GM10847 (cell line): ENCODE measurements around the gene THSD4.

ENCODE experiments used
- POLR2A ChIP-seq: IDR thresholded peaks from 2 replicates; pipeline ENCODE4 v1.6.1; 2011; ENCODE audit not compliant: insufficient read length; ENCODE audit errors: extremely low read depth

THSD4 gene

DNA sequence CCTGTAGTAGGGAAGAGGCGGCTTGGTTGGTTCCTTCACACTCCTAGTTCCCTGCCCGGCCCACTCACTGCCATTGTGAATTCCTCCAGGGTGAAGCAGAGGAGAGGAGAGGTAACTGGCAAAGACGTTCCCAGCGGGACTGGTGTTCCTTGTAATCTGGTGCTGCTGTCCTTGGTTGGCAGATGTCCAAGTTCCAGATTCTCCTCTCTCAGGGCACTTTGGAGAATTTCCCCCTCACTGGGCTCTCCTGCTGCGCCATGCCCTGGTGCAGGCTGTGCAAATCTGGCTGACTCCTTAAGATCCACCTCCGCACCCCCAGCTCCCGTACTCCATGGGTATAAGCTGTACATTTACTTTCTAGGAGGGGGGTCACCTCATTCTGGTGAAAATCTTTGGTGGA is 37.3 kb downstream of the THSD4 start:
- no peak for TF ChIP-seq POLR2A

DNA sequence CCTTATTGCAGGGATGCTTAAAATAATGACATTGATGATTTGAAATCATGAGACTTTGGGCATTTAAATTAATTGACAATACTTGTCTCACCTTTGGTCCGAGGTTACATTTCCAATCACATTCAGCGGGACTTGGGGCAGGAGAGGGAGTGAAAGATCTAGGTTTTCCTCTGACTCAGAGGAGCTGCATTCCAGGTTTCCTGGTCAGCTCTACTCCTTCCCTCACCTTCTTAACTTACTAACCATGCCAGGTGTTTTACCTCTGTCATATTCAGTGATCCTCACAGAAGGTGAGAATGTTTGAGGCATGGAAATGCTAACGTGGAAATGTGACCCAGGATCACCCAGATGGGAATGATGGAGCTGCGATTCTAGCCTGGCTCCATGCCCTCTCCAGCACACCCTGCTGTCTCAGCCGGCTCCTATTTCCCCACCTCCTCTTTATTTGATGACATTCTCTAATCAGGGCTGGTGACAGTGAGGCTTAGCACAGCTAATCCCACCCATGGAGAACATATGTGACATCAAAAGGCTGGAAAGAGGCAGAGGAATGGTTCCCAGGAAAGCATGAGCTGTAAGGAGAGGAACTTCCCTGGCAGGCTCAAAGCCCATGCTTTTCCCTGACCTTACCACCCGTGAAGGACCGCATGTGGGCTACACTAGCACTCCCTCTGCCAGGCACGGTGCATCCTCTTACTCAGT is 38.7 kb downstream of the THSD4 start:
- TF ChIP-seq POLR2A = no peak

DNA sequence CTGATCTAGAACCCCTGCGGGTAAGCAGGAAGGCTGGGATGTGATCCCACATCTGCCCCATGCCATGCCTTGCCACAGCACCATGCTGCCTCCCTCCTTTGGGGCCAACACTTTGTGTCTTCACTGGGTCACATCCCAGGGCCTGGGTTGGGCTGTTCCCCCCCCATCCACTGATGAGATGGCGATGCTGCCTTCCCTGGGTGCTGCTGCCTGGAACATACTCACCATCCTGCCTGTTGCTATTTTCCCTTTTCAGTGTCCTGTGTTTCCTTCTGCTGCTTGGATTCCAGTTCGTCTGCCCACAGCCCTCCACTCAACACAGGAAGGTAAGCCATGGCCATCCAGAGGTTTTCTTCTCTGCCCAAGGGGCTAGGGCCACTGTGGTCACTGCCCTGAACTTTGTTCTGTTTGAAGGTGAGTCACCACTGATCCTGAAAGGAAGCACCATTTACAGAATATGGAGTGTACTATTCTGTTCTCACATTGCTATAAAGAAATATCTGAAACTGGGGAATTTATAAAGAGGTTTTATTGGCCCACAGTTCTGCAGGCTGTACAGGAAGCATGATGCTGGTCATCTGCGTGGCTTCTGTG is 39.4 kb downstream of the THSD4 start:
- TF ChIP-seq POLR2A = no peak

DNA sequence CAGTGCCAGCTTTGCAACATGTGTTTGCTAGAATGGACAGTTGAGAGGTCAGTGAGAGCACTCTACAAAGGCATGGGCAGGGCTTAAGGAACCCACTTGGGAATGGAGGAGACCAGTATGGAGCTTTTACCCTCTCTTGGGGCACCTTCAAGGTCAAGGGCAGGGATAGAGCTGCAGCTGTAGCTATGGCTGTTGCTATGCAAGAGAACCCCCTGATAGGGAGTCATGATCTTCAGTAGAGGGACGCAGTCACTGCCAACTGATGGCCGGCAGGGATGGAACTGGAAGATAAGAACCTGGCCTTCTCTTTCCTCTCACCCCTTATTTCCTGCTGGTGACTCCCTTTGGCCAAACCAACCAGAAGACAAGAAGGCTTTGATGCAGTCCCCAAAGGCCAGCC is 40.3 kb downstream of the THSD4 start:
- no peak for TF ChIP-seq POLR2A

DNA sequence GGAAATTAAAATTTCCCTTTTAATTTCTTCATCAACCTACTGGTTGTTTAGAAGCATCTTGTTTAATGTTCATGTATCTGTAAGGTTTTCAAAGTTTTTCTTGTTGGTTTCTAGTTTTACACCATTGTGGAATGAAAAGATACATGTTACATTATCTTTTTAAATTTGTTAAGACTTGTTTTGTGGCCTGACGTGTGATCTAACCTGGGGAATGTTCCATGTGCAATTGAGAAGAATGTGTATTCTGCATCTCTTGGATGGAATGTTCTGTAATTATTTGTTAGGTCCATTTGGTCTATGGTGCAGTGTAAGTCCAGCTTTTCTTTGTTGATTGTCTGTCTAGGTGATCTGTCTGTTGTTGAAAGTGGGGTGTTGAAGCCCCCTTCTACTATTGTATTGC is 45.7 kb downstream of the THSD4 start:
- no peak for TF ChIP-seq POLR2A

DNA sequence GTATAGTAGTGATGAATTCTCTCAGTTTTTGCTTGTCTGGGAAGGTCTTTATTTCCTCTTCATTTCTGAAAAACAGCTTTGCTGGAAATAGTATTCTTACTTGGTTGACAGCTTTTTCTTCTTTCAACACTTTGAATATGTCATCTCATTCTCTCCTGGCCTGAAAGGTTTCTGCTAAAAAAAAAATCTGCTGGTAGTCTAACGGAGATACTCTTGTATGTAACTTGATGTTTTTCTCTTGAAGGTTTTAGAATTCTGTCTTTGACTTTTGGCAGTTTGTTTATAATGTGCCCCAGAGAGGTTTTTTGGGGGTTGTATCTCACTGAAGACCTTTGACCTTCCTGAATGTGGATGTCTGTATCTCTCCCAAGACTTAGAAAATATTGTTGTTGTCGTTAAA is 47.0 kb downstream of the THSD4 start:
- TF ChIP-seq POLR2A = no peak

DNA sequence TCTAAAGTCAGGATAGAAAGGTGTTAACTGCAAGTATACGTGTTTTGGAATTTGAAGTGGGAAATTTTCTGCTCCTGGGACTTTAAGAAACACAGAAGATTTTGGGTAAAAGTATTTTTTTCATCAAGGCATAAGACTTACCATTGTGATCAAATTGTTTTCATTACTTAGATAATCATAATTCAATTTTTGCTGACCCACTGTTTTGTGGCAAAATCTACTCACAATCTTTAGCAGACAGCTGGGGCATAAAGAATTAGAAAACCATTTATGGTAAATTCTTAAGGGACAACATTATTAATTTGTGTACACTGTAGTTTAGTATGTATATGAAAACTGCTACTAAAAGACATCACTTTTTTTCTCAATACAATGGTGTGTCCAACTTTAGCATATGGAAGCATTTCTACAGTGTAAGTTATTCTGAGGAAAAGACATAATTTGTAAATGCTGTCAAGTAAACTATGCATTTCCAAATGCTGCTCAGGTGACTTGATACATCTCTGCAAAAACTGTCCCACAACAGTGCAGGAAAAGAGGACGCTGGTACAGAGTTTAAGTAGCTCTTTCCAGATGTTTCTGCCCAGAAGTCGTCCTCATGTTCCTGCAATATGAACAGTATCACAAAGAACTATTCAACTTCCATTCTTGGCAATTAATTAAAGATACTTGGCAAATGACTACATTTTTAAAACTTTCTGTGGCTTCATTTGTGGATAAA is 52.3 kb downstream of the THSD4 start:
- no peak for TF ChIP-seq POLR2A

DNA sequence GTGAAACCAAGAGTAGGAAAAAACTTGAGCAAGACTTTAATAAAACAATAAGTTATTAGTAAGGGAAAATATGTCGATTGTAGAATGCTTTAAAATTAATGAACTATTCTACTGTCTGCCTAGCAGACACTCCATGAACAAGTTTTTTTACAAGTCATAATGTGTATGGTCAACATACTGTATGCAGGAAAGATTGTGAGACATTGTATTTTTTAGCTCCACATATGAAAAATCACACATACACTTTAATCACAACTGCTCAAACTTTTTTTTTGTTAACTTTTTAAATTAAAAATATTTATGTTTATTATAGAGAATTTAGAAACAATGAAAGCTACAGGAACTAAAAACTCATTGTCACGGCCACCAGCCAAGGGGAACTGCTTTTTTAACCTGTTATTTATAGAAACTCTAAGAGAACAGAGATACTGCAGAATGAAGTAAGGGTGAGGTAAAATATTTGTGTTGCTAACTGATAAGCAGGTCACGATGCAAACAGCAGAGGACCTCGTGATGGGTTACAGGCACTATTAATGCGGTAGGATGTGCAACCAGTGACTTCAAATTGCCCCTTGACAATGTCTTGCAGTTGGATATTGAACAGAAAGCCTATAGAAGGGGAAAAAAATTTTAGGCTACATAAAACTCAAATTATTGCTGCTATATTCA is 53.0 kb downstream of the THSD4 start:
- TF ChIP-seq POLR2A = no peak

DNA sequence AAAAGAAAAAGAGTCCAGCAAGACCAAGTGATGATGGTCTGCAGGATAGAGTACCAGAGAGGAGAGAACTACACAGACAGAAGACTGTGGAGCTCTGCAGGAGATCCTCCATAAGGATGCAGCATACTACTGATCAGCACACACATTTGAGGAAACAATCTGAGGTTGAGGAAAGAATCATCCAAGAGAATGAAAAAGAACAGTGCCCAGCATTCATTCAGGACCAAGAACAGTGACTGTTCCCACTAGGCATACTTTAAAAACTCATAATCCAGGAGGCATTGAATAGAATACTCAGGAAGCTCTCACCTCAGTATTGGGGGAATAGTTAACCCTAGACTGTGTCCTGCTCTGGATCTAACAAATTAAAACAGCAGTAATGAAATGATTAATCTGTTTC is 54.9 kb downstream of the THSD4 start:
- TF ChIP-seq POLR2A = no peak

DNA sequence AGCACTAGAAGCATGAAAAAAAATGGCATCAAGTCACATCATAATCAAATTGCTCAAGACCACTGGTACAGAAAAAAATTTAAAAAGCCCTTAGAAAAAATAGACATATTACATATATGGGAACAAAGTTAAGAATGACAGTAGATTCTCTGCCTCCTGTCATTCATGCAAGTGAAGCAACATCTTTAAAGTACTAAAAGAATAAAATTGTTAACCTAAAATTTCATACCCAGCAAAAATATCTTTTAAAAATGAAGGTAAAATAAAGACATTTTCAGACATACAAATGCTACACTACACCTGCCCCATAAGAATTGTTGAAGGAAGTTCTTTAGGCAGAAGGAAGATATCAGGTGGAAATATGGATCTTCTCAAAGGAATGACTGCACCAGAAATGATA is 55.9 kb downstream of the THSD4 start:
- no peak for TF ChIP-seq POLR2A

DNA sequence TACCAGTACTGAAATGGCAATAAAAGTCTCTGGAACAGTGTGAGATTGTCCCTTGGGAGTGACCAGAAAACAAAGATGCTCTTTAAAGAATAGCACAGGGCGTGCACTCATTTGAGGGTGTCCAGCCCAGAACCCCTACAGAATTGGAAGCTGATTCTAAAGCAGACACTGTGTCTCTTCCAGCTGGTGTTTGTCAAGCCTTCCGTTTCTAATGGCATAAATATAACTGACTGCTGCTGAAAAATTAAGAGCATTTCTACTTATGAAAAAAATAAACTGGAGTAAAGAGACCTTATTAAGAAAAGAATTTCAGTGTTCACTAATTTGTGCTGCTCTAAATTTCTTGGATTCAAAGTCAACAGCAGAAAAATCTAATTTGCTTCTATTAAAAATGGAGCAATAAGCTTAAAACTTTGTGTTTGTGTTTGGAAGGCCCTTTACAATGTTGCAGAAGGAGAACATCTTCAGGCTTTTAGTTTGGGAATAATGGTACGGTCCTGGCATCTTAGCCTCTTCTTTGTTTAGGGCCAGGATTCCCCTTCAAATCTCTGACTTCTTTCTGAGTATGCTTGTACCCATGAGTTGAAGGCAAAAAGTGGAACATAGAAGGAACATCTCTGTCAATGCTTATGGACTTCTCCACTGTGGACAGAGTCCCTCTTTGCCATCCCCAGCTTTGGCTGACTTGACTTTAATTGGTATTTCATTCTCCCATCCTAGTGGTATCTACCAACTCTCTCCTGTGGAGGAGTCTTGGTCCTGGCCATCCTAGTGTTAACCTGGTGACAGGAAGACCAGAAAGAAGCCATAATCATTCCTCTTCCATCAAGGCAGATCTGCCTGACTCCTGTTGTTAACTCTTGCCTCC is 65.9 kb downstream of the THSD4 start:
- TF ChIP-seq POLR2A = no peak

DNA sequence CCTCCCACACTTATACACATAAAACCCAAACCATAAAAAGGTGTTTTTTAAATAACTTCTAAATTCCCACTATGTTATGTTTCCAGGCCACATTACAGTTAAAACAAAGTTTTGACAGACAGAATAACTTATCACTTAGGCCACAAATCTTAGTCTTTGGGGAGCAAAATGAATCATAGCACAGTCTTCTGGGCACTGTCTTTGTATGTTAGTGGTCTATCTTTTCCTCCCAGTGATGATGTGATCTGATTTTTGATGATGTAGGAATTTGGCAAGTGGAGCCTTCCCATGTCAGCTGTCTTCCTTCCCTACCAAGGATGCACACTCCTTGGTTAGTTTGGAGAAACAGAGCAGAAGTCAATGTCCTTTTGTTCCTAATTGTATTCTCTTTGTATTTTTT is 67.3 kb downstream of the THSD4 start:
- no peak for TF ChIP-seq POLR2A

DNA sequence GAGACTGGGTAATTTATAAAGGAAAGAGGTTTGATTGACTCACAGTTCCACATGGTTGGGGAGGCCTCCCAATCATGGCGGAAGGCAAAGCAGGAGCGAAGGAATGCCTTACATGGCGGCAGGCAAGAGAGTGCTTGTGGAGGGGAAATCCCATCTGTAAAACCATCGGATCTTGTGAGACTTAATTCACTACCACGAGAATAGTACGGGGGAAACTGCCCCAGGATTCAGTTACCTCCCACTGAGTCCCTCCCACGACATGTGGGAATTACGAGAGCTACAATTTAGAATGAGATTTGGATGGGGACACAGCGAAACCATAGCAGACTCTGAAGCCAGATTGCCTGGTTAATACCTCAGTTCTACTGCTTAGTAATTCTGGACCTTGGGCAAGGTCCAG is 67.8 kb downstream of the THSD4 start:
- TF ChIP-seq POLR2A = no peak

DNA sequence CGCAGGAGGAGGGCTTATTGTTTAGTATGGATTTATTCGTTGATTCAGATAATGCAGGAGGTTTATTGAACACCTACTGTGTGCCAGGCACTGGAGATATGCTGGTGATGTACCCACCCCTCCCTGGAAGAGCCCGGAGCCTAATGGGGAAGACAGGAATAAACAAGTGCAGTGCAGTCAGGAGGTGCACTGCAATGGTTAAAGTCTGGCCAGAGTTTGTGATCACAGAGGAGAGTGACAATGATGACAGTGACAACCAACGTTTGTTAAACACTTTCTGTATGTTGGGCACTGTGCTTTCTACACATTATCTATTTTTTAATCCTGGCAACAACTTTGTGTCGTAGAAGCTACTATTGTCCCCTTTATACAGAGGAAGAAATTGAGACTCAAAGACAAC is 70.4 kb downstream of the THSD4 start:
- TF ChIP-seq POLR2A = no peak

DNA sequence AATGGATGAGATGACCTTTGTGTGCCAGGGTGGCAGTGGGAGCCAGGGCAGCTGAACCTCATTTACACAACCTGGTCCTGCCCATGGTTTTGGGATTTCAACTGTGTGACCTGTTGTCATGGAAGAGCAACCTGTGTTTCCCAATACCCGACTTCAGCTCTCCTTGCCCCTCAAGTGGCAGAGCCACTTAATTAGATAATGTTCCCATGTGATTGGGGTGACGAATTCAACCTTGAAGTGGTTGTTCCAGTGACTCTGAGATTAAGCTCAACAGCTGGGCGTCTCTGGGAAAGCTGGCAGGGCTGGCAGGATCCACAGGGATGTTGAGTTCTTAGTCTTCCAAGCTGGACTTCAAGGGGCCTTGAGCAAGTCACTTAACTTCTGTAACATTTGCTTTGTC is 71.0 kb downstream of the THSD4 start:
- TF ChIP-seq POLR2A = no peak
